Psoas muscle (tissue), 8 donors: Measurements from ENCODE around the gene SLC35E1. TPM values are rescaled to one million over a fixed set of nuclear protein-coding genes. Genes with fewer than 3 reads are reported as not detected.
"Not testable (repeated sequence)": the region's sequence is repeated elsewhere in the genome, so short reads cannot be mapped to it uniquely, and the experiment has no call there.

Source experiments
- ATAC-seq, 4 donors: fragments of 200-7000 bp; cut with Tn5 transposase; one replicate each; pipeline ENCODE4 v1.9.1; 2020; ENCODE audit warnings: moderate library complexity in 3 of 4, mild to moderate bottlenecking in 2 of 4
- DNase-seq, 2 donors: peaks; one replicate each; pipeline ENCODE4 v3.0.0-alpha.2; 2020
- H3K27ac ChIP-seq: fragments of 200-600 bp; one replicate; pipeline ENCODE4 v1.8.0; 2022
- H3K27me3 ChIP-seq, 3 donors: fragments of 200-600 bp in 1 of 3; one replicate each; pipeline versions ENCODE4 v1.6.1 to v1.8.0; 2013 to 2022; ENCODE audit warnings: low read length in 2 of 3, mild to moderate bottlenecking in 2 of 3, moderate library complexity in 1 of 3; ENCODE audit not compliant: insufficient read depth in 3 of 3
- H3K36me3 ChIP-seq, 2 donors: fragments of 200-600 bp in 1 of 2; one replicate each; pipeline versions ENCODE4 v1.6.1 to v1.8.0; 2013 to 2022; ENCODE audit warnings: low read depth in 1 of 2, mild to moderate bottlenecking in 1 of 2, moderate library complexity in 1 of 2; ENCODE audit not compliant: insufficient read depth in 1 of 2
- H3K4me1 ChIP-seq: fragments of 200-600 bp; one replicate; pipeline ENCODE4 v1.8.0; 2022
- H3K4me3 ChIP-seq: fragments of 200-600 bp; one replicate; pipeline ENCODE4 v1.8.0; 2022; ENCODE audit warnings: mild to moderate bottlenecking
- H3K9me3 ChIP-seq: fragments of 200-600 bp; one replicate; pipeline ENCODE4 v1.8.0; 2022
- WGBS, 3 donors: extraction: QIAGEN DNeasy Blood & Tissue Kit; methylation state at CpG; one replicate each; pipeline versions ENCODE4 v1.1.6 to v1.1.7; 2013; 5-methylcytosine and 5-hydroxymethylcytosine counted together
- intact Hi-C, 2 donors: fragments of 100-400 bp; cut with DNase I; formaldehyde crosslinking; loops; one replicate each; pipeline versions ENCODE4 v1.11.0 to v1.14.2; 2022
- polyA plus RNA-seq, 3 donors: library from polyadenylated mRNA; stranded (reverse); fragments of 200-250 nt; gene quantifications; one replicate each; pipeline ENCODE4 v1.2.3, GENCODE V29; 2013
- total RNA-seq, 4 donors: library from RNA; stranded (reverse); fragmentation: NEBNext Ultra II Directional in 2 of 4; extraction: Animal tissue kit (Norgen Biotek cat#: 25700) in 2 of 4; gene quantifications; one replicate each; pipeline versions ENCODE4 v1.2.1 to v1.2.4, GENCODE V29; 2021 to 2023
- TF ChIP-seq, protein P1 (sequence below): fragments of 200-600 bp; IDR thresholded peaks from one replicate; pipeline ENCODE4 v1.8.0; 2022; ENCODE audit warnings: antibody characterized with exemption
- donor health status: healthy with polysubstance abuse.
- donor health status: DM: no; HTN: no; CAD: no; lungs with moderate emphysema.
- donor health status: Bipolar disorder and iron deficiency.
- donor health status: healthy.
- donor health status: DM: yes; HTN: yes; CAD: no.
- donor health status: DM: no; HTN: no; CAD: no.
- donor health status: DM: no; HTN: no; CAD: no.
- donor health status: DM: yes; HTN: yes; CAD: no.

The SLC35E1 gene
- total and polyA plus RNA-seq, 7 donors, result 17.1 to 42.1 (median 27.4) TPM

DNA sequence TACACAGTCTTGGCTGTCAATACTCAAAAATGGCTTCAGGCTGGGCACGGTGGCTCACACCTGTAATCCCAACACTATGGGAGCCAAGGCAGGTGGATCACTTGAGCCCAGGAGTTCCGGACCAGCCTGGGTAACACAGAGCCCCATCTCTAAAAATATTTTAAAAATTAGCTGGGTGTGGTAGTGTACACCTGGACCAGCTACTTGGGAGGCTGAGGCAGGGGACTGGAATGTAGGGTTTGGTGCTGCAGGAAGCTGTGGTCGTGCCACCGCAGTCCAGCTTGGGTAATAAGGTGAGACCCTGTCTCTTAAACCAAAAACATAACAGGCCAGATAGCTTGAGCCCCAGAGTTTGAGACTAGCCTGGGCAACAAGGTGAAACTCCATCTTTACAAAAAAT is 23.3 kb downstream of the SLC35E1 start:
- no peaks in the 10 kb centered on the region for H3K9me3 ChIP-seq
- no peak for DNase-seq
- no peaks in the 10 kb centered on the region for H3K4me1 ChIP-seq
- intact Hi-C loops, result no loop called here
- ATAC-seq, result no peak
- no peak overlapping the region for H3K27ac ChIP-seq
- H3K4me3 ChIP-seq, result no peak overlapping the region
- WGBS, 3 donors, result 91 to 96% (median 95%) methylated on average over 4 of the region's 4 CpGs
- no peaks in the 10 kb centered on the region for H3K27me3 ChIP-seq
- peaks cover 6 to 35% of the 10 kb centered on the region in 2 donors for H3K36me3 ChIP-seq
- TF ChIP-seq, protein P1, sequence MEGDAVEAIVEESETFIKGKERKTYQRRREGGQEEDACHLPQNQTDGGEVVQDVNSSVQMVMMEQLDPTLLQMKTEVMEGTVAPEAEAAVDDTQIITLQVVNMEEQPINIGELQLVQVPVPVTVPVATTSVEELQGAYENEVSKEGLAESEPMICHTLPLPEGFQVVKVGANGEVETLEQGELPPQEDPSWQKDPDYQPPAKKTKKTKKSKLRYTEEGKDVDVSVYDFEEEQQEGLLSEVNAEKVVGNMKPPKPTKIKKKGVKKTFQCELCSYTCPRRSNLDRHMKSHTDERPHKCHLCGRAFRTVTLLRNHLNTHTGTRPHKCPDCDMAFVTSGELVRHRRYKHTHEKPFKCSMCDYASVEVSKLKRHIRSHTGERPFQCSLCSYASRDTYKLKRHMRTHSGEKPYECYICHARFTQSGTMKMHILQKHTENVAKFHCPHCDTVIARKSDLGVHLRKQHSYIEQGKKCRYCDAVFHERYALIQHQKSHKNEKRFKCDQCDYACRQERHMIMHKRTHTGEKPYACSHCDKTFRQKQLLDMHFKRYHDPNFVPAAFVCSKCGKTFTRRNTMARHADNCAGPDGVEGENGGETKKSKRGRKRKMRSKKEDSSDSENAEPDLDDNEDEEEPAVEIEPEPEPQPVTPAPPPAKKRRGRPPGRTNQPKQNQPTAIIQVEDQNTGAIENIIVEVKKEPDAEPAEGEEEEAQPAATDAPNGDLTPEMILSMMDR, result no peak

DNA sequence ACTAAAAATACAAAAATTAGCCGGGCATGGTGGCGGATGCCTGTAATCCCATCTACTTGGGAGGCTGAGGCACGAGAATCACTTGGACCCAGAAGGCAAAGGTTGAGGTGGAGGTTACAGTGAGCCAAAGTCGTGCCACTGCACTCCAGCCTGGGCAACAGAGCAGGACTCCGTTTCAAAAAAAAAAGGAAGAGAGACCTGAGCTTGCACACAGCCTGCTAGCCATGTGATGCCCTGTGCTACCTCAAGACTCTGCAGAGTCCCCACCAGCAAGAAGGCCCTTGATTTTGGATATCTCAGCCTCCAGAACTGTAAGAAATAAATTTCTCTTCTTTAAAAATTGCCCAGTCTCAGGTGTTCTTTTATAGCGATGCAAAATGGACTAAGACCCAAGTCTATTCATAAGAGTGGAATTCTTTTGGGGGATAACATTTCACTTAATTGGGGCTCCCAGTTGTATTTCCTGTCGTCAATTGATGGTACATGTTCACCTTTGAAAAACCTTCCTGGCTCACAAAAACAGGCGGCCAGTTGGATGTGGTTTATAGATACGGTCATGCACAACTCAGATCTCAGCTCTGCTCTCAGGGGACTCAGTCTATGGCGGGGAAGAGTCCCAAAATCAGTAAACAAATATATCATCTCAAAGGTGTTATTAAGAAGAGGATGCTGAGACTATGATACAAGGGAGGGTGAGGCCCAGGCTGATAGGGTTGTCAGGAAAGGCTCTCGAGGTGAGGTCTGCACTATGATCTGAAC is 27.6 kb downstream of the SLC35E1 start:
- no peaks in the 10 kb centered on the region for H3K27me3 ChIP-seq
- H3K4me1 ChIP-seq, result peaks cover 21% of the 10 kb centered on the region
- H3K27ac ChIP-seq, result no peak overlapping the region
- ATAC-seq, result no peak
- intact Hi-C loops, result loop anchor here in 1 of 2 donors (5.0 kb wide), 1 partner anchor 47 kb away; the partner anchor contains the start of genes C19orf44 and CALR3
- DNase-seq, result no peak
- WGBS, 3 donors, result 85 to 86% (median 85%) methylated on average over 11 of the region's 11 CpGs
- no peaks in the 10 kb centered on the region for H3K9me3 ChIP-seq
- H3K36me3 ChIP-seq, result peaks cover 0 to 19% of the 10 kb centered on the region in 2 donors
- TF ChIP-seq, protein P1, result no peak
- H3K4me3 ChIP-seq, result no peak overlapping the region

- not testable (repeated sequence) for H3K27ac ChIP-seq, H3K27me3 ChIP-seq, H3K9me3 ChIP-seq, ATAC-seq
- H3K4me3 ChIP-seq, result peak overlapping the region; percentile 94
- peak in 1 of 2 donors; percentile 23 for DNase-seq
- 76 to 90% (median 84%) methylated on average over 6 of the region's 6 CpGs for WGBS, 3 donors
- peaks cover 0 to 23% of the 10 kb centered on the region in 2 donors for H3K36me3 ChIP-seq
- peaks cover 22% of the 10 kb centered on the region for H3K4me1 ChIP-seq
- intact Hi-C loops, result loop anchor here in 1 of 2 donors (5.0 kb wide), 1 partner anchor 46 kb away; the partner anchor contains the start of genes C19orf44 and CALR3
Observed at GRCh38 chr19:16543734-16544133, 28.5 kb downstream of the SLC35E1 start.

GRCh38 chr19:16542910-16543472 is 29.2 kb downstream of the SLC35E1 start:
- peak overlapping the region; percentile 91 for H3K27ac ChIP-seq
- ATAC-seq, result no peak
- H3K4me1 ChIP-seq, result peaks cover 22% of the 10 kb centered on the region
- no peak for DNase-seq
- peak overlapping the region; percentile 94 for H3K4me3 ChIP-seq
- peaks cover 0 to 28% of the 10 kb centered on the region in 2 donors for H3K36me3 ChIP-seq
- intact Hi-C loops, result loop anchor here in 1 of 2 donors (5.0 kb wide), 1 partner anchor 46 kb away; the partner anchor contains the start of genes C19orf44 and CALR3
- H3K27me3 ChIP-seq, result no peaks in the 10 kb centered on the region
- 2 to 4% (median 3%) methylated on average over 15 of the region's 15 CpGs for whole genome bisulfite sequencing, 3 donors
- TF ChIP-seq, protein P1, result no peak
- H3K9me3 ChIP-seq, result no peaks in the 10 kb centered on the region
